HG03558 (cell line): ENCODE measurements around the gene FXR2.
"Not testable (repeated sequence)": the region's sequence is repeated elsewhere in the genome, so short reads cannot be mapped to it uniquely, and the experiment has no call there.

Source experiments
- ATAC-seq: cut with Tn5 transposase; IDR thresholded peaks from one replicate; pipeline ENCODE4 v1.9.1; 2021; ENCODE audit warnings: moderate number of reproducible peaks; ENCODE audit not compliant: unreplicated experiment; ENCODE audit errors: extremely low read depth

The FXR2 gene

DNA sequence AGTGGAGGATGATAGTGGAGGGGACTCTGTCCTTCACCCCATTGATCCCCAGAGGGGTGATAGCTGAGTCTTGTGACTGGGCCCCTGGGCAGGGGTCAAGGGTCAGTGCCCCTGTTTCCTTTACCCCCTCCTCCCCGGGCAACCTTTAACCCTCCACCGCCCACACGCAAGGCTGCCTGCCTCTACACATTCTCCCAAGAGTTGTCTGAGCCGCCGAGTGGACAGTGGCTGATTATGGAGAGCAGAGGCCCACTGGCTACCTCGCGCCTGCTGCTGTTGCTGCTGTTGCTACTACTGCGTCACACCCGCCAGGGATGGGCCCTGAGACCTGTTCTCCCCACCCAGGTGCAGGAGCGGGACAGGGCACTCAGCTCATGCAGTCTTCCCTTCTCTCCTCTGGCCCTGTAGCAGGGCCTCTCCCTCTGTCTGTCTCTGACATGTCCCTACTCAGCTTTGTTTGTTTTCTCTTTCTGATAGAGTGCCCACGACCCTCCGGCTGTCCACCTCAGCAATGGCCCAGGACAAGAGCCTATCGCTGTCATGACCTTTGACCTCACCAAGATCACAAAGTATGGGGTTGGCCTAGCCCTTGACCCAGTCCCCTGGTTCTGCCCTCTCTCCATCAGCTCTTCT lies 15.4 kb upstream of the FXR2 start, which contains the start of gene SHBG:
Gene SHBG, plus strand, starts transcription at position 197 of the 633 bp plus-strand sequence. Its CDS starts 38 bp downstream, at position 235.
- ATAC-seq, result no peak

DNA sequence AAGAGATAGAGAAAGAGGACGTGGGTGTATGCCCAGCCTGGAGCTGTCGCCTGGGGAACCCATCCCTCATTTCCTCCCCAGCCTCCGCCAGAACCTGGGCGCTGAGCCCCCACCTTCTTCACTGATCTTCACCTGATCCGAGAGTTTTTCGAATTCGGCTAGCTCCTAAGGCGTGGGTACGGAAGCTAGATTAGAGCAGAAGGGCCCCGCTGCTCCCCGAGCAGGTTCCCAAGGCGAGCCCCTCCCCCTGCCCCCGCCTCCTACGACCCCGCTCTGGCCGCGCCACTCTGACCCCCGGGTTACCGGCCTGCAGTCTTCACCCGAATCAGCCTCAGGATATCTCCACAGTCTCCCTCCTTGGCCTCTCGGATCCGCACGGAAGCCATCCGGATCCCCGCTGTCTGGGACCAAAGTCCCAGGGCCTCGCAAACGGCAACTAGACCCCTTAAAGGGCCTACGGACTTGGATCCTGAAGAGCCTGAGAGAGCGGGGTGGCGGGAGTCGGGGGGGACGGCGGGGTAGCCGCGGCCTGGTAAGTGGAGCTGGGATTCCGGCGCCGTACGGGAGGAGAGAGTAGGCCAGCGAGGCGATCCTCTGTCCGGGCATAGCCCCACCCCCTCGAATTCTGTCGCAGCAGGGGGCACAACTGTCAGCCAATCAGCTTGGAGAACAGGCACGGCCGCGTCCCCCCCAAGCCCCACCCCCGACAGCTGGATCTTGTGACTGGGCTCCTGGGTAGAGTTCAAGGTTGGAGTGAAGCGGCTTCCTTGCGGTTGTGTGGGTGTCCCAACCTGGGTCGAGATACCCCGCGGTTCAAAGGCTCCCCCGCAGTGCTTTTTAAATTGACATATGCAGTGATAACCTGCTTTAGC lies 12.8 kb upstream of the FXR2 start, which contains the start of gene SAT2:
Gene SAT2, minus strand, starts transcription at position 572 of the 872 bp plus-strand sequence. Its CDS starts 186 bp downstream, at position 386.
- ATAC-seq, result no peak

DNA sequence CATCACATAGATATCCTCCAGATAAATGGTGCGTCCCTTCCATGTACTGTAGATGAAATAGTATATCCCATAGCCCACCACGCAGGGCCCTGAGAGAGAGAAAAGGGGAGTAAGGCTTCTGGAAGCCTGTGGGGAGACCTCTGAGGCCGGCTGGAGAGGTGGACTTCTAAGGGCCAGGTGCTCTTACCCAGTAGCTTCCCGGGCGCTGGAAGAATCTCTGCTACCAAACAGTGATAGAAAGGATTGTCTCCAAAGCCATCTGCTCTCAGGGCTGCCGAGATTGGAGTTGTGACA lies 12.2 kb upstream of the FXR2 start:
- ATAC-seq, result no peak

DNA sequence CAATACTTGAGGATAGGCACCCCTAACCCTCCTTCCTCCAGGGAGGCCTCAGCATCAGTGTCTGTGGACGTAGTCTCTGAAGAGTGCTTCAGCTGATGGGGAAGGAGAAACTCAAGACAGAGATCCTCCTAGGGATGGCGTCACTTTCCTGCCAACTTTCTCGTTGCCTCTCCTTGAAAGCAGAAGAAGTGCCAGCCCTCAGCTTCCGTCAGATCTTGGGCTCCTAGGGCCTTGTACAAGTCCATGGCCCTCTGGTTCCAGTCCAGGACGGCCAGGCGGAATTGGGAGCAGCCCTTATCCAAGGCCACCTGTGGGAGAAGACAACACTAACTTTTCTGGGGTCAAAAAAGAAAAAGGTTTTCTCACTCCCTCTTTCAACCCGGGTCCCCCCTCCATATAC lies 11.6 kb upstream of the FXR2 start:
- ATAC-seq, result no peak

DNA sequence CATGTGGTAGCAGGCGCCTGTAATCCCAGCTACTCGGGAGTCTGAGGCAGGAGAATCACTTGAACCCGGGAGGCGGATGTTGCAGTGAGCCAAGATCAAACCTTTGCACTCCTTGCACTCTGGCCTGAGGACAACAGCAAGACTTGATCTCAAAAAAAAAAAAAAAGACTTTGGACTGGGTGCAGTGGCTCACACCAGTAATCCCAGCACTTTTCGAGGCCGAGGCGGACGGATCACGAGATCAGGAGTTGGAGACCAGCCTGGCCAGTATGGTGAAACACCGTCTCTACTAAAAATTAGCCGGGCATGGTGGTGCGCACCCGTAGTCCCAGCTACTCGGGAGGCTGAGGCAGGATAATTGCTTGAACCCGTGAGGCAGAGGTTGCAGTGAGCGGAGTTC lies 11.1 kb upstream of the FXR2 start:
- ATAC-seq, result not testable (repeated sequence)

DNA sequence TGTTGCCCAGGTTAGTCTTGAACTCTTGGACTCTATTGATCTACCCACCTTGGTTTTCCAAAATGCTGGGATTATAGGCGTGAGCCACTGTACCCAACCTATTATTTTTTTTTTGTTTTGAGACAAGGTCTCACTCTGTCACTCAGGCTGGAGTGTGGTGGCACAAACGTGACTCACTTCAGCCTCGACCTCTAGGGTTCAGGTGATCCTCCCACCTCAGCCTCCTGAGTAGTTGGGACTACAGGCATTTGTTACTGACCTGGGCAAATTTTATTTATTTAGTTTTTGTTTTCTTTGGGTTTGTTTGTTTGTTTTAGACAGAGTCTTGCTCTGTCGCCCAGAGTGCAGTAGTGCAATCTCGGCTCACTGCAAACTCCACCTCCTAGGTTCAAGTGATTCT lies 9.0 kb upstream of the FXR2 start:
- no peak for ATAC-seq

DNA sequence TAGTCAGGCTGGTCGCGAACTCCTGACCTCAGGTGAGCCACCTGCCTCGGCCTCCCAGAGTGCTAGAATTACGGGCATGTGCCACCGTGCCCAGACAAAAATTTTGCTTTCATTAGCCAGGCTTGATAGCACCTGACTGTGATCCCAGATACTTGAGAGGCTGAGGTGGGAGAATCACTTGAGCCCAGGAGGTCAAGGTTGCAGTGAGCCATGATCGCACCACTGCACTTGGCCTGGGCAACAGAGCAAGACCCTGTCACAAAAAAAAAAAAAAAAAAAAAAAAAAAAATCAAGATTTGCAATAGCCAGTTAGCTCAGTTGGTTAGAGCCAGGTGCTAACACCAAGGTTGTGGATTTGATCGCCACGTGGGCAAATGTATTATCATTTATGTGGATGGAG lies 6.1 kb upstream of the FXR2 start:
- ATAC-seq, result no peak

DNA sequence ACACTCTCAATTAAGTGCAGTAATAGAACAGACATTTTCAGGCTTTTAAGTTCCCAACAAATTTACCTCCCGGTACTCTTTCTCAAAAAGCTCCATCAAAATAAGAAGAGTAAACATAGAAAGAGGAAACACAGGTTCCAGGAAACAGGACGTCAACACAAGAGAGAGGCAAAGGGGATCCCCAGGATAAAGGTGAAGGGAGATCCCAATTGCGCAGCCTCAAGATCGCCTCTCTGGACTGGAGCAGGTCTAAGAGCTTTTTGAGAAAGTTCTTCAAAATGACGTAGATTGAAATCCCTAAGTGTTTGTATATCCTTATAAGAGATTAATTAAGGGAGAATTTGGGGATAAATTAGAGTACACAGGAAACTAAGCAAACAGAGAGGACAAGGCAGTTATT lies 3.9 kb upstream of the FXR2 start:
- ATAC-seq, result no peak

DNA sequence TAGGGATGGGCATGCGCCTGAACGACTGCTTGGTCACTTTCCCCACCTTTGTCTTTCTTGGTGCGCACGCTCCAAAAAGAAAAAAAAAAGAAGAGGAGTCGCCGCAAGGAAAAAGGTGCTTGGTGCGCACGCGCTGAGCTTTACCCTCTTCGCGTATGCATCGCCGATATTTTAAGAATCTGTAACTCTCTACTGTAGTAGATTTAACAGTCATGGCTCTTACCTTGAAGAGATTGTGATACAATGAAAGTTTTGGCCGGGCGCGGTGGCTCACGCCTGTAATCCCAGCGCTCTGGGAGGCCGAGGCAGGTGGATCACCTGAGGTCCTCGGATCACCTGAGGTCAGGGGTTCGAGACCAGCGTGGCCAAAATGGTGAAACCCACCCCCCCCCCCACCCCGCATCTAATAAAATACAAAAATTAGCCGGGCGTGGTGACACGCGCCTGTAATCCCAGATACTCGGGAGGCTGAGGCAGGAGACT lies 609 bp upstream of the FXR2 start:
- ATAC-seq, result no peak

DNA sequence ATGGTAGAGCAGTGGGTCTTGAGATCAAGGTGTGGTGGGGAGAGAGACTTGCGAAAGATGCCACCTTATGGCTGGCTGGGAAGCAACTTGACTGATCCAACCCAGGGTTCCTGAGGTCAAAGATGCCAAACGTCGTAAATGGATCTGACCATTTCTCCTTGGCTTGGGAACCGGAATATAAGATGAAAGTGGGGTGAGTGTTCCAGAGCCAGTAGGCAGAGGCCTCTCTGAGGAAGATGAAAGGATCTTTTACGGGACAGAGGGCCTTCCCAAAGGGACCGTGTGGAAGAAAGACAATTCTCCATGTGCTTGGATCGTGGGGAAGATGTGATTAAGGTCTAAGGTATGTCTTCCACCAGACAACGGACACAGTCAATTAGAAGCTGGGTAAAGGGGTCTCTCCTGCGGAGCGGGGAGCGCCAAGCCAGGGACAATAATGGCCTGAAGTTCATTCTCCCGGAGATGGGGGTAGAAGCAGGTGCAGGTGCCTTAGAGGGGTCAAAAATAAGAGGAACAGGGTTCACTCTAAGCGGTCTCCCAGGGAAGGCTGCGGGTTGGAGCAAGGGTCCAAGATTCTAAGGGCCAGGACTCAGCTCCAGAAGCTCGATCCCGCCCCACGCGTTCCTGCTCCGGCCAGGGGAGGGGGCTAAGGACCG lies 800 bp downstream of the FXR2 start:
- no peak for ATAC-seq

DNA sequence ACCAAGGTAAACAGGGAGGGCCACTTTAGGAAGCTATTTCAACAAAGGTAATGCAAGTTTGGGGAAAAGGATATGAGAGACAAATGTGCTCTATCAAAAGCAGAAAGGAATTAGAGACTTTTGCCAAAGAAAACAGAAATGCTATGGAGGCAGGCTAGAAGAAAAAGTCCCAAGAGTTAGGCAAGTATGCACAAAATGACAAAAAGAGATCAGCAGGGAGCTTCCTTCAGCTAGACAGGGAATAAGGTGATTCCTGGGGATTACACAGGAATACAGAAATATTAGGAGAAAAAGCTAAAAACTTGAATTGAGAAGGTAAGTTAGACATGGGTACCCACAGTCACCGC lies 2.4 kb downstream of the FXR2 start:
- ATAC-seq, result no peak

DNA sequence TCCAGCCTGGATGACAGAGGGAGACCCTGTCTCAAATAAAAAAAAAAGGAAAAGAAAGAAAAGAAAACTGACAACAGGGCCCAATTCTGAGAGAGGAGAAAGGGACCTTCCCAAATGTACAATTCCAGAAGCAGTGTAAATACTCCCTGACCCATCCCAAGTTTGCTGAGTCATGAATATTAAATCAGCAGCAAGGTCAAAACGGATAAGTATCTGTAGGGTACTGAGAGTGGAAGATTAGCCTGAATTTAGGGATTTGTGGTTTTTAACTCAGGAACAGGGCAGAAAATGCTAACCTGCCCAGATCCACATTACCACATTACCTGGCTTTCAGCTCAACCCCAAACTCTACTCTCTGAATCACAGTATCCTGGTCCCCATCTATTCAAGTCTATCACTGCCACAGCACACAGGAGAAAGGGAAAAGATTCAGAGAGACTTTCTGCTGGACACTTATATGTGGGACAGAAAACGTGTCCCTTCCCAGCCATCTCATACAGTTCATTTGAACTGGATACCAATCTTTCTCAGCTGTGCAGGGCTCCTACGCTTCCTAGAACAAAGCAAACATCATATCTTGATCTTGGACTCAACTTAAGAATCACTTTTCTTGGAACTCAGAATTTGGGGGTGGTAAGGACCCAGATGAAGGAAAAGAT lies 2.9 kb downstream of the FXR2 start:
- no peak for ATAC-seq

DNA sequence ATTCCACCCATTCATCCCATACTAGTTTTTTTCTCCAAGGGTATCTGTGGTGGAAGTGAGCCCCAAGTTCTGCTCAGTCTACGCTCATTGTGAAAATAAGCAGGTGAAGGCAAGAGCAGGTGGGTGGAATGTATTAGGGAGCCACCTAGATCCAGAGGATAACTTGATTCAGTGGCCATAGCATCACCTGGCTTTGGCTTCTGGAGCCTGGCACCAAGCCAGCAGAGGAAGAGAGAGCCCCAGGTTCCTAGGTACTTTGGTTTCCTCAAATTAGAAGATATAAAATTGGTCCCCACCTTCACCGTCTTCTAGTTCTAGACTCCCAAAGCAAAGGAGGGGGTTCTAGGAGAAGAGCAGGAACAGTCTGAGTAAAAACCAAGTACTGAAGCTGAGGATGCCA lies 4.1 kb downstream of the FXR2 start:
- no peak for ATAC-seq

DNA sequence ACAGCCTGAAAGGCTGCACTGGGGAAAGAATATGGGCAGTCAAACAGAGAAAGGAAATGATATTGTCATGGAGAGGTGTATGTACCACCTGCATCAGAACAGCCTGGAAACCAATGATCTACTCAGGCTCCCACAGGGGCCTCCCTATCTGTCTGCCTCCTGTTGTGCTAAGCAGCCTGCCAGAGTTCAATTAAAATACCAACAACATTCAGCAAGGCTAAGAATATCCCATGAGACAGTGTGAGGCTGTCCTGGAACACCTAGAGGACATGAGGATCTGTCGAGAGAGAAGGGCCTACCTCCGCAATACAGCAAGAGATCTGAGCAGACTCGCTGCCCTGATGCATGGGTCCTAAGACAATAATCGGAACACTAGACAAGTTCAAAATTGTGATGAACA lies 8.4 kb downstream of the FXR2 start:
- no peak for ATAC-seq

DNA sequence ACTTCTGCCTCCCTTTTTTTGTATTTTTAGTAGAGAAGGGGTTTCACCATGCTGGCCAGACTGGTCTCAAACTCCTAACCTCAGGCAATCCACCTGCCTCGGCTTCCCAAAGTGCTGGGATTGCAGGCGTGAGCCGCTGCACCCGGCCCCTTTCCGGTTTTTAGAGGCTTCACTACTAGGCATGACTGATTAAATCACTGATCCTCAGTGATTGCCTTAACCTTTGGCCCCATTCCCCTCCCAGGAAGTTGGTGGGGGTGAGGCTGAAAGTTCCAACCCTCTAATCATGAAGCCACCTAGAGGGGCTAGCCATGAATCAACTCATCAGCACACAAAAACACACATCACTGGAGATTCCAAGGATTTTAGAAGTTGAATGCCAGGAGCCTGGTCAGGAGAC lies 17.1 kb downstream of the FXR2 start:
- not testable (repeated sequence) for ATAC-seq

DNA sequence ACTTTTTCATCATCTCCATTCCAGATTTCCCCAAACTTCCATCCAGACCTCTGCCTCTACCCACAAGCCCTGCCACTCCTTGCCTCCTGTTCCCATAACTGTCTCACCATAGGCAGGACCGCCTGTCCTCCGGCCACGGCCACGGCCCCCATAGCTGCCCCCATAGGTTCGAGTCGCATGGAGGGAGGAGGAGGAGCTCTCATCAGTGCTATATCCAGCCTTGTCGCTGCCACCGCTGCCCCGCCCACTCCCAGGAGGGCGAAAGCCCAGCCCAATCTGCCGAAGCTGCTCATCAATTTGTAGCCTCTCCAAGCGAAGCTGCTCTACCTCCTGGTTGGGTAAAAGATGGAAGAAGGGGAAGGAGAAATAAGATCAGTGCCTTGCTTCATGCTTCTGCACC lies 21.4 kb downstream of the FXR2 start:
- no peak for ATAC-seq

DNA sequence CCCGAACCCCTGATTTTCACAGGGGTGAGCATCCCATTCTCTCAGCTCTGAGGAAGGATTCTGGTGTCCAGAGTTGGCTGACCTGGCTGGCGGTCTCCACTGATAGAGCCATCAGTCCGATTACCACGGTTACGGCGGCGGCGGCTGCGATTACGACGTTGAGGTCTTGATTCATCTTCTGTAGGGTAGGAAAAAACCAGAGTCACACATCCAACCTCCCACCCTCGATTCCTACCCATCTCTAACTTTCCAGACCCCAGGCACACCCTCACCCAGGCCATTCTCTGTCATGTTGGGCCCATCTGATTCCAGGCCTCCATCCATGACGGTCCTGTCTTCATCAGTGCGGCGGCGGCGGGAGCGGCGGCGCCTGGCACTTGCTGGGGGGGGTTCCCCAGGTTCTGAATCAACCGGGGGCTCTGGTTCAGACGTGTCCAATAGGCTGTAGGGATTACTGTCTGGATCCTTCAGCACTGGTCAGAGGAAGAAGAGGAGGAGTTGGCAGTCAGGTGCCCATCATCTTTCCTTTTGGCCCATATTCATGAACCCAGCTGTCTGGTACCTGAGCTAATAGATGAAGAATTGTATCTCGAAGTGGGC lies 22.2 kb downstream of the FXR2 start:
- ATAC-seq, result no peak

DNA sequence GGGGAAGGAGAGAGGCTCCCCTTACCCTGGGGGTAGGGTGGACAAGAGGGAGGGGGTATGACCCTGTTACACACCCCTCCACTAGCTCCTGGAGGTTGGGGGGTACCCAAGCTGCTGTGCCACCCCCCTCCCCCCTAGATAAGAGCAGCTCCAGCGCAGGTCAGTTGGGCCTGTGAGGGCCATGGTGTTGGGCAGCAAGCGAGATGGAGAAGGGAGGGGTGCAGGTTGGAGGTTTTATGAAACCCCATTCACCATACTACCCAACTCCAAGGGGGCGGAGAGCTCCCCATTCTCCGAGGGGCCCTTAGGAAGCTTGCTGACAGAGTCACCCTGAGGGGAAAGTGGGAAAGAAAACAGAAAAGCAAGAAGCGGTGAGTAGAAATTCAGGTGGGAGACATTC lies 23.1 kb downstream of the FXR2 start:
- no peak for ATAC-seq

DNA sequence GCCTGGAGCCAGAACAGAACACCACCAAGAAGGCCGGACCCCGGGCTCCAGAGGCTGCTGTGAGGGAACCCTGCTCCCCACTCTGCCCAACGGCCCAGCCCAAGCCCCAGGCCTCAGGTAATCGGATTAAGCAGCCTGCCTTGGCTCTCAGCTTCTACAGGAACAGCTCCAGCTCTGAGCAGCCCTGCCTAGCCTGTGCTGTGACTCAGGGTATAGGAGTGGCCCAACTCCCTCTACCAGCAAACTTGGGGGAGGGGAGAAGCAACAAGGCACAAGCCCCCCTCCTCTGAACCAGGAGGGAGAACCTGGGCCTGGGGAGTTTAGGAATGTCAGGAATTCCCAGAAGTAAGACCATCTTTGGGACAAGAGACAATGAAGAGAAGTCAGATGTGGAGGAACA lies 24.0 kb downstream of the FXR2 start:
- ATAC-seq, result no peak

DNA sequence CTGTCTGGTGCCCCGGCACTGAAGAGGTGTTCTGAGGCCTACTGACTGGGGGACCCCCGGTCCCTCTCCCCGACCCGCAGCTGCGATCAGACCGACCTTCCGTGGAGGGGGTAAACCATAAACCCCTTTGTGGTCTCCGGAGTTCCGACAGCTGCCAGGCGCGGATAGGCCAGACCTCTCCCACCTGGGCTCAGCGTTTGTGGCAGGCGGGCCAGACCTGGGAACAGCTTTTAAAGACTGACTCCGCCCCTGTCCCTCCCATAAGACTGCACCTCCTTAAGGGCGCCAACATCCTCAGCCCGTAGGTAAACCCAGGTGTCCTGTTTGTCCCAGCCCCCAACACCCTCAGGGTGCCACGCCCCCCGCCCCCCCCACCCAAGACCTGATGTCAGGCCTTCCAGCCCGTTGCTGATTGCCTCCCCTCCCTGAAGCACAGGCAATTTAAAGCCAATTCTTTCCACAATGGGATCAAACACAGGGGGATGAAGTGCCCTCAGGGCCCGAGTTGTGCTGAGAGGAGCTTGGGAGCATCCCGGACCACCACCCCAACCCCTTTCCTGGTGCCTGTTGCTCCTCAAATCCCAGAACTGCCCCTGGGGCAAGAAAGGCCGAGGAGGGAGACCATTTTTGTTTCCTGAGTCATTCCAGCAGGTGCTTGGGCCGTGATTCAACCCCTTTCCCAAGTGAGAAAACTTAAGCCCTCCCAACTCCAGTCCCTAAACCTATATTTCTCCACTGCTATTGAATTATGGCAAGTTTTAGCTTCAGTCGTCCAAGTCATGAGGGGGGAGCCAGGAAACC lies 24.6 kb downstream of the FXR2 start, which contains the start of gene SOX15:
Gene SOX15, minus strand, starts transcription at position 204 of the 801 bp plus-strand sequence. CDS start 418 bp downstream, outside the sequence.
- no peak for ATAC-seq
